HG03097 (cell line): ENCODE measurements around the gene ACER3.
"Not testable (repeated sequence)": the region's sequence is repeated elsewhere in the genome, so short reads cannot be mapped to it uniquely, and the experiment has no call there.

Source experiments
- ATAC-seq: cut with Tn5 transposase; IDR thresholded peaks from one replicate; pipeline ENCODE4 v1.9.1; 2021; ENCODE audit not compliant: unreplicated experiment, low FRiP score

ACER3 gene

DNA sequence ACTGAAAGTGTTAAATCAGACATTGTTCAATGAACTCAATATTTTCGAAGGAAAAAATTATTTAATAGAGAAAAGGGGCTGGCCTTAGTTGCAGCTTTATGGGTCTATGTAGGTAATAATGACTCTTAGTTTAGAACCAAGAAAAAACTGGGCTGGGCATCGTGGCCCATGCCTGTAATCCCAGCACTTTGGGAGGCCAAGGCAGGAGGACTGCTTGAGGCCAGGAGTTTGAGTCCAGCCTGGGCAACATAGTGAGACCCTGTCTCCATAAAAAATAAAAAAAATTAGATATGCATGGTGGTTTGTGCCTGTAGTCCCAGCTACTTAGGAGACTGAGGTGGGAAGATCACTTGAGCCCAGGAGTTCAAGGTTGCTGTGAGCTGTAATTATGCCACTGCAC, 2.1 kb downstream of the ACER3 start:
- not testable (repeated sequence) for ATAC-seq

DNA sequence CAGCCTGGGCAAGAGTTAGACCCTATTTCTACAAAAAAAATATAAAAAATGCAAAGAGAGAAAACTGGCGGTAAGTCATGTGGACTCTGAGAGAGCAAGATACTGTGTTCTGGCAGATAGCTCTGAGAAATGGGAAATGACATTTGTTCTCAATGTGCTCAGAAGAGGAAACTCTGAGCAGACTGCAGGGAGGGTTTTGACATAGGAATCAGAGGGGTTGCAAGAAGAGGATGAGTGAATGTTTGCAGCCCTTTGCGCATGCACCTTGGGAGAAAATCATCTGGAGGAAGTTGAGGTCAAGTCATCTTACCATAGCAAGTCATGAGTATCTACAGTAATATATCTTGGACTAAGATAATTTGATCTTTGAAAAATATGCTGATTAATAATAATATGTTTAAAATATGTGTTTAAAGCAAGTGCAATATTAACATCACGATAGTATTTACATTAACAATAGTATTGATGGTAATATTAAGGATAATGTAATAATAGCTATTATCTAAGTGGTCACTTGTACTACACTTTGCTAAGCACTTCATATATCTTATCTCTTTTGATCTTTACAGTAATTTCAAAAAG, 2.6 kb downstream of the ACER3 start:
- no peak for ATAC-seq

DNA sequence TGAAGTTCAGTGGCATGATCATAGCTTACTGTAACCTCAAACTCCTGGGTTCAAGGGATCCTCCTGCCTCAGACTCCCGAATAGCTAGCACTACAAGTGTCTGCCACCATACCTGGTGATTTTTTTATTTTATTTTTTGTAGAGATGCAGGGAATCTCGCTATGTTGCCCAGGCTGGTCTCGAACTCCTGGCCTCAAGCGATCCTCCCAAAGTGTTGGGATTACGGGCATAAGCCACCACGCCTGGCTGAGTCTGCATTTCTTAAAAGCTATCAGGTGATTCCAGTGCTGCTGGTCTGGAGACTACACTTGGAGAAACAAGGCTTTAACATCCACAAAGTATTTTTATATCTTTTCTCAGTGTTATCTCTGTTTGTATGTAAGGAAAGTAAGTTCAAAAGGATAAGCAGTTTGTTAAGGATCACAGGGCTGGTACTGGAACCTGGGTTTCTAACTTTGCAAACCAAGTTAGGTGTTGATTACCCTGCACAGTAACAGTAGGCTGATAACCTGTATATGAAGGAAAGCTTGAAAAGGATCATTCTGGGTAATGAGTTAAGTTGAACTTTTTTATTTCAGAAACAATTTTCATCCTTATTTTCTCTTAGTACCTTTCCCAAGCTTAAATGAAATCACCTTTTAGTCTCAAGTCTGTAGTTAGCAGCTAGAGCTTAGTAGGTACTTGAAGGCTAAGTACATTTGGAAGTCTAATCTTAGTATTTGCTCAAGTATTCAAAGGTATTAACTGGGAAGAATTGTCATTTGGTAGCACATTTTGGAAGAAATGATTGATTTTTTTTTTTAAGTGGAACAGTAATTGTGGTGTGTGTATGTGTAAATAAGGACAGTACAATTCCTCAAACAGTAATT, 12.5 kb downstream of the ACER3 start:
- no peak for ATAC-seq

DNA sequence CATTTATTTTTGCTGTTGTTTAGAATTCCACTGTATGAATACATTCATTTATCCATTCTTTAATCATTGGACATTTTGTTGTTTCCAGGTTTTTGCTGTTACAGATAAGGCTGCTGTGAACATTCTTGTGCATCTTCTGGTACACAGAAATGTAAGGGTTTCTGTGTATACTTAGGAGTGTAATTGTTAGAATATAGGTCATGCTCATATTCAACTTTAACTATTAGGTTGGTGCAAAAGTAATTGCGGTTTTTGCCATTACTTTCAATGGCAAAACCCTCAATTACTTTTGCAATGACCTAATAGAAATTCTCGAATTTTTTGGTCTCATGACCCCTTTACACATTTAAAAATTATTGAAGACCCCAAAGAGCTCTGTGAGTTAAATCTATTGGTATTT, 17.3 kb downstream of the ACER3 start:
- no peak for ATAC-seq

DNA sequence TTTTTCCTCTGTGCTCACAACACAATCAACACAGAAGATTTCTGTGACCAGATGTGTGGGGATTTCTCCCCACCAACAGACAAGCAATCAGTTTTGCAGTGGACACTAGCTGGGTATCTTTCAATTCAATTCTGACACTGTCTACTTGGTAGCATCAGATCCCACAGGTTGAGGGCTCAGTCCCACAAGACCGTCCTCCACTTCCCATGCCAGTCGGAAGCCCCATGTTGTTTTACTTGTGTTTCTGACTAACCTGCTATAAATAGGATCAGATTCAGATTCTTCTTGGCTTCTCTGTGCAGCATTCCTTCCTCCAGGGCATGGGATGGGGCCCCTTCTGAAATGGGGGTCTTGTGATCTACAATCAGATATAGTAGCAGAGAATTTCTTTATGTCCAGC, 19.6 kb downstream of the ACER3 start:
- no peak for ATAC-seq

DNA sequence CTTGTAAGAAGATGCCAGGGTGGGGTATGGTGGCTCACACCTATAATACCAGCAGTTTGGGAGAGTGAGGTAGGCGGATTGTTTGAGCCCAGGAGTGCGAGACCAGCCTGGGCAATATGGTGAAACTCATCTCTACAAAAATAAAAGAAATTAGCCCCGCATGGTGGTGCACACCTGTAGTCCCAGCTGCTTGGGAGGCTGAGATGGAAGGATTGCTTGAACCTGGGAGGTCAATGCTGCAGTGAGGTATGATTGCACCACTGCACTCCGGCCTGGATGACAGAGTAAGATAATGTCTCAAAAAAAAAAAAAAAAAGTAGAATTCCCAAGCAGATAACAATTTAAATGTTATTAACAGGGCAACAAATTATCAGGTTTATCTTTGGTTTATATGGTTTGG, 20.2 kb downstream of the ACER3 start:
- no peak for ATAC-seq

DNA sequence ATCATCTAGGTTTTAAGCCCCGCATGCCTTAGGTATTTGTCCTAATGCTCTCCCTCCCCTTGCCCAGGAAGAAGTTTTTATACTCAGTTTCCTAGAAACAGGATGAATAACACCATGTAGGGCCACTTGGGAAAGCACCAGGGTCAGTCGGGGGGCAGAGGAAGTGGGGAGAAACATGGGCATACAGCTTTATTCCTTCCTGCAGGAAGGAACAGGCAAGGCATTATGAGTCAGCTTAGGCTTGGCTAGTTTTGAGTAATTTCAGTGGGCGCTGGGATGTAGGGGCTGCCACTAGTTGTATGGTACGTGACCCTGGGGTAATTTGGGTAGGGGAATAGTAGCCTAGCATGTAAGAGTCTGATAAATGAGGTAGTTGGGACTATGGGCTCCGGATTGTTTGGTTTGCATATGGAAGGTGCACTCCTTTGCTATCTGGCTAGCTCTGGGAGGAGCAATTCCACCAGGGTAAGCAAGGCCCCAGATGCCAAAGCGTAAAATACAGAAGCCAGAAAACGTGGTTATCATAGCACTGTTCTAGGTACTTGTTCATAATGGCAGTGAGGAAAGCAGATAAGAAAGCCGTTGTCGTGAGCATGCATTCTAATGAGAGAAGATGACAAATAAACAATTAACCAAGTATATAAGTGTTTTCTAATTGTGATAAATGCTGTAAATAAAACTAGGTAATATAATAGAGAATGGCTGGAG, 24.8 kb downstream of the ACER3 start:
- no peak for ATAC-seq

DNA sequence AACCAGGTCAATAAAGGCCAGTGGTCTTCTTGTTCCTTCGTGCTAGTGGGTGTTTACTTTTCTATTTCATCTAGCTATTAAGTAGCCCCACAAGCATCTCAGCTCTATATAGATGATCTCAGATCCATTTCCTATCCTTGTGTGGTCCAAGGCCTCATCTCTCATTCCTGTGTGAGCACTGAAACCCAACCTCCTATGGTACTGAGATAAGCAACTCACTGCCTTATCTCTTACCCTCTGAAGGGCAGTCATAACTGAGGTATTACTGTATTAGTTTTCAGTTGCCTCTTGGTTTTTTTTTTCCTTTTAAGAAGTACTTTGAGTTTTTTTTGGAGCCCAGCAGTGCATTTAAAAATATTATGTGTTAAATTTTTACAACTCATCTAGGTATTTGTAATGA, 28.3 kb downstream of the ACER3 start:
- no peak for ATAC-seq

DNA sequence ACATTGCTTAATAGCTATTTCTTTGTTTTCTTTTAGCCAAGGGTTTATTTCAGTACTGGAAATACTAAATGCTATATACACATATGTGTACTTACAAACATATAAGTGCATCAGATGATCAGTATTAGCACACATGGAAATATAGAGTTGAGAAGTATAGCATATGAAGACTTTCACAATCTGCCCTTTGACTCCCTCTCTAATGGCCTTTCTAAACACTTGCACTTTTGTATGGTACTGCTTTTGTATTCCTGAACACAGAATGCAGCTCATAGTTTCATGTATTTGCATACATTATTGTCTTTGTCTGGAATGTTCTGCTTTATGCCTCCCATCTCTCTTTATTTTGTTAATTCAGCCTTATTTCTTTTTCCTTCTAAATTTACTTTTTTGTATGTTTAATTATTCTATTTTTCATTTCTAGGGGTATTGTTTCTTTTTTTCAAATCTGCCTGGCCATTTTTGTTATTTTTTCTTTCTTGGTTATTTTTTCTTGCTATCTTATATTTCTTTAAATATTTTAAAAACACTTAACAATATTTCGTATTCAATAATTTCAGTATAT, 28.8 kb downstream of the ACER3 start:
- ATAC-seq: no peak

DNA sequence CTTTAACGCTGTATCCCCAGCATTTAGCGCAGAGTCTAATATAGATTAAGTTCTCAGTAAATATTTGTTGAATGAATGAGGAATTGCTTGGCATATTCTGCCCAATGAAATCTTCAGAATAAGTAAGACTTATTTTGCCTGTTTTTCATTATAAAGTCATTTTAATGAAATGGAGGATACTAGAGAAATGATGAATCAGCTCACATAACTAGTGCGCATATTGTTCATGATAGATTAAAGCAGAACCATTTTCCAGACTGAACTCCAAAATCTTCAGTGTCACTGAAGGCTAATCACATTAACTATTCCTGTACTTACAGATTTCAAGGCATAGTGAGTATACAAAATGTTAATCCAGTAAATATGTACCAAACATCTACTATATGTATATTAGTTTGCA, 29.6 kb downstream of the ACER3 start:
- no peak for ATAC-seq

DNA sequence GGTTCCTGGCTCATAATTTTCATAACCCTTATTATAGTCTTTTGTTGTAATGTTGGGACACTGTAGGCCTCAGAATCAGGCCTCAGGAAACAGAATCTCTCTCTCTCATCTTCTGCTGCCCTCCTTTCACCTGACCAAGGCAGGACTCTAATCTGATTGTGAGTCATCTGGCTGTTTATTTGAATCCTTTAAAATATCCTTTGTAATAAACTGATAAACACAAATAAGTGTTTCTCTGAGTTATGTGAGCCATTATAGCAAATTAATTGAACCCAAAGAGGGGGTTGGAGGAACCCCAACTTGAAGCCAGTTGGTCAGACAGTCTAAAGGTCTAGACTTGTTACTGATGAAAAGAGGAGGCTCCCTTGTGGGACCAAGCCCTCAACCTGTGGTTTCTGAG, 30.6 kb downstream of the ACER3 start:
- no peak for ATAC-seq

DNA sequence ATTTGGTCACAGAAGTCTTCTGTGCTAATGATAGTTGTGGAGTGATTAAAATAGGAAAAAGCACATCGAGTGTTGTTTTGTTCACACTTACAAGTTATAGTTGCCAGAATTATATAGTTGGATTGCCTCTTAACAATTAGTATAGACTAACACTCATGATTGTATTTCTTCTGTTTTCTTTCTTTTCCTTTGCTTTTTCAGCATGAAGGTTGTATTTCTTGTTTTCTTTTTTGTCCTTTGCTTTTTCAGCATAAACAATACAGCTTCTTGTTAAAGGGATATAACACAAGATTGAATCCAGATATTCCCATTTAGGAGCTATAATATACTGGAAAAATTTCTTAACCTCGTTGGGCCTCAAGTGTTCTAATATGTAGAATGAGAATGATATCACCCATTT, 31.1 kb downstream of the ACER3 start:
- ATAC-seq: no peak

DNA sequence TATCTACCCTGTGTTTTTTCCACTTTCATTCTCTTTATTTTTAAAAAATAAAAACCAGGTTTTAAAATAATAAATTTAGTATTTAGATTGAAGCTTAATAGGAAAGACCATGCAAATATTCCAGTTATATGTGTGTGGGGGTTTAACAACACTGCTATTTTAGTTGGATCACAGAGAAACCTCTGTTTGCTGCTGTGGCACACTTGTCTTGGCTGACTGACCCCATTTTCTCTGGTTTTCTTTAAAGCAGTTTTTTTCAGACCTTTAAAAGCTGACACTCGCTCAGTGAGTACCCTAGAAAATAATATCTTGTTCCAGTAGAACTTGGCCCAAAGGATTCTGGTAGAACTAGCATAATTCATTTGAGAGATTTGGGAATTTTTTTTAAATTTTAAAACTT, 31.6 kb downstream of the ACER3 start:
- ATAC-seq: no peak

DNA sequence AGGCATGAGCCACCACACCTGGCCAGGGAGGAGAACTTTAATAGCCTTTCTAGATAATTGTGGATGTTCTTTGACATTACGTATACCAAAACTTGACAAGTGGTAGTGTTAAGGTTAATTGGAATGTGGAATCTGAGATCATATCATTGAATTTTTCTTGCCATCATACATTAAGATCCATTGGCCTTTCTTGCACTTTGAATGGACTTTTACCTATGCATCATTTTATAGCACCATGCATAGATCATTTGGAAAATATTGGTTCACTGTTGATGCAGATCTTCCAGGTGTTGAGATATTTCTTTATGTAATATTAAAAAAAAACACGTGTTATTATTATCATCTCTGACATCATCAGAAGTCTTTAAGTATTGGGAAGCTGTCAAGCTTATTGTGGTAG, 36.5 kb downstream of the ACER3 start:
- ATAC-seq: no peak

DNA sequence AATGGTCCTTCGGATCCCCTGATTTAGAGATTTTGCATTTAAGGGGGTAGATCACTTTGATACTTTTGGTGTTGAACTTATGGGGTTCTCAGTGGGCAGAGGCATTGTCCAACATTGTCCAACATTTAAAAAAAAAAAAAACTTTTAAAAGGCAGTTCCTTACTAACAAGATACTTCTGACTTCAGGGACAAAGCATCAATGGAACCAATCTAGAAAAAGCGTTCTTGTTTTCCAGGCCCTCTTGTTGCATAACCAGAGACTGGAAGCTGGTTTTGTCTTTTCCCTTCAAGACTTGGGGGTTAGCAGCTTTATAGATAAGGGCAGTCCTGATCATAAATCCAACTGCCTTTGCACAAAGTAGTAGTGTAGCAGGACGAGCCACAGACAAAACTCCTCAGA, 40.4 kb downstream of the ACER3 start:
- no peak for ATAC-seq

DNA sequence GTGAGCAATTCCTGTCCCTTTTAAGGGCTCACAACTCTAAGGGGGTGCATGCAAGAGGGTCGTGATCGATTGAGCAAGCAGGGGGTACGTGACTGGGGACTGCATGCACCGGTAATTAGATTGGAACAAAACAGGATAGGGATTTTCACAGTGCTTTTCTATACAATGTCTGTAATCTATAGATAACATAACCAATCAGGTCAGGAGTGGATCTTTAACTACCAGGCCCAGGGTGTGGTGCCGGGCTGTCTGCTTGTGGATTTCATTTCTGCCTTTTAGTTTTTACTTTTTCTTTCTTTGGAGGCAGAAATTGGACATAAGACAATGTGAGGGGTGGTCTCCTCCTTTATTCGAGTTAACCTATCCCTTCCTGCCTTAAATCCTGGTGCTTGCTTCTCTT, 40.9 kb downstream of the ACER3 start:
- ATAC-seq: not testable (repeated sequence)

DNA sequence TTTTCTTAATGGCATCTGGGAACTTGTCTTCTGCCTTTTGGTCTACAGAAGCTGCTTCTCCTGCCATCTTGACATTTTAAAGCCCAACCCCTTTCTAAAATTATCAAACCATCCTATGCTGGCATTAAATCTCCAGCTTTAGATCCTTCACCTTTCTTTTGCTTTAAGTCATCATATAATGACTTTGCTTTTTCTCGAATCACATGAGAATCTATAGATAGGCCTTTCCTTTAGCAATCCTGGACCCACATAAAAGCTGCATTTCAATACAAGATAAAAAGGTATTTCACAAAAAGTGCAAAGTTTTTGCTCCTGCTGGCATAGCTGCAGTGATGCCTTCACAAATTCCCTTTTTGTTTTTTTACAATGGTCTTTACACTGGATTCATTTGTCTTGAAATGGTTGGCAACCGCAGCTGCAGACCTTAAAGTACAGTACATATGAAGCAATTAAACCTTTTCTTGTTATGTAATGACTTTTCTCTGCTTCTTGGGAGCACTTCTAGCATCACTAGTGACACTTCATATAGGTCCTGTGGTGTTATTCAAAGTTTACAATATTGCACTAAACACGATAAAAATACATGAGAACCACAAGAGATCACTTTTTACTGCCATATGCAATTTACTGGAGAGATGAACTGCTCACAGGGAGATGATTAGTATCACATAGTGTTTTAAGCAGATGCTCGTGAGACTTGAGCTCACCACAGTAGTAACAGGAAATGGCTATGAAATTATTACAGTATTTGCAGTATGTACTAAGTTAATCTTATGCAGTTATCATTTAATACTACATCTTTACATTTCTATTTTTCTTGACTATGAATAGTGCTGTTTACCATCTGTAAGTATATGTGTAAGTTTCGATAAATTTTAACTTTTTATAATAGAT, 41.6 kb downstream of the ACER3 start:
- no peak for ATAC-seq

DNA sequence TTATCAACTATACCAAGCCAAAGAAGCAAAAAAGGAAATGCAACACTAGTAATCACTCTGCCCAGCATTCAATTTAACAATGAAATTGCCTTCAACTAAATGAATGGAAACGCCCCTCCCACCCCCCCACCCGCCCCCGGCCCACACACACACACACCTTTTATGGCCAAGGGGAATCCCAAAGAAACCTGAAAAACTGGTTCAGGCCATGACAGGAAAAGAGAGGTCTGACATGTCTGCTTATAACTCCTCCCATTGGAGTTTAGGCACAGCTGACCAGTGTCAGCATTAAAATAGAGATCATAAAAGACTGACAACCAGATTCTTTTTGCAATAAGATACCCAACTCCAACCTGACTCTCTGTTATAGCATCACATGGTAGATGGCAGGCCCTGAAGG, 42.6 kb downstream of the ACER3 start:
- ATAC-seq: no peak

DNA sequence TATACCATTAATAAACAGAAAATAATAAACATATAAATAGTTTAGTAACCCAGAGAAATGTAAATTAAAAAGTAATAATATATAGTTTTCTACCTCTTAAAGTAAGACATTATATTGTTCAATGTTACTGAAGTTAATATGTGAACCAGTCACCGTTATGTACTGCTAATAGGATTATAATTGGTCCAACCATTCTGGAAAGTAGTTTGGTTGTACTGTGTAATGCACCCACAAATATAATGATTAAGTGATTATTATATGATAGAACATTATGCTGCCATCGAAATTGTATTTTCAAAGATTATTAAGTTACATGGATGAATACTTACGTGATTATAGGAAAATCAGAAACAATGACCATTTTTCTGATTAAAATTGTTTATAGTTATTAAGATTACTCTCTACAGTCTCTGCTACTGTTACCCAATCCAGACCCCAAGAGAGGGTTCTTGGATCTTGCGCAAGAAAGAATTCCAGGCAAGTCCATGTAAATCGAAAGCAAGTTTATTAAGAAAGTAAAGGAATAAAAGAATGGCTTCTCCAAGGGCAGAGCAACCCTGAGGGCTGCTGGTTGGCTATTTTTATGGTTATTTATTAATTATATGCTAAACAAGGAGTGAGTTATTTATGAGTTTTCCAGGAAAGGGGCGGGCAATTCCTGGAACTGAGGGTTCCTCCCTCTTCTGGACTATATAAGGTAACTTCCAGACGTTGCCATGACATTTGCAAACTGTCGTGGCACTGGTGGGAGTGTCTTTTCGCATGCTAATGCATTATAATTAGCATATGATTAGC, 50.1 kb downstream of the ACER3 start:
- no peak for ATAC-seq

DNA sequence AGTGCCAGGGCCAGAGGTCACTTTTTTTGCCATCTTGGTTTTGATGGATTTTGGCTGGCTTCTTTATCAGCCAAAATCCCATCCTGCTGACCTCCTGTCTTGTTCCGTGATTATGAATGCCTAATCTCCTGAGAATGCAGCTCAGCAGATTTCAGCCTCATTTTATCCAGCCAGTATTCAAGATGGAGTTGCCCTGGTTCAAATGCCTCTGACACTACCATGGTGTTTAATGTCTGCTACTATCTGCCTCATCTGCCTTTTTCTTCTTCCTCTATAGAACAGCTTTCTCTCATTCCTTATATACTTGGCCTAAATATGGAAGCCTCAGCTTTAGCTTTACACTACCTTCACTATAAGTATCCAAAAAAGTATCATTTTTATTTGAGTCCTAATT, 50.7 kb downstream of the ACER3 start:
- ATAC-seq: no peak
